ENCODE data around the gene C3AR1.
"Not testable (repeated sequence)": the region's sequence is repeated elsewhere in the genome, so short reads cannot be mapped to it uniquely, and the experiment has no call there.

Gene C3AR1

DNA sequence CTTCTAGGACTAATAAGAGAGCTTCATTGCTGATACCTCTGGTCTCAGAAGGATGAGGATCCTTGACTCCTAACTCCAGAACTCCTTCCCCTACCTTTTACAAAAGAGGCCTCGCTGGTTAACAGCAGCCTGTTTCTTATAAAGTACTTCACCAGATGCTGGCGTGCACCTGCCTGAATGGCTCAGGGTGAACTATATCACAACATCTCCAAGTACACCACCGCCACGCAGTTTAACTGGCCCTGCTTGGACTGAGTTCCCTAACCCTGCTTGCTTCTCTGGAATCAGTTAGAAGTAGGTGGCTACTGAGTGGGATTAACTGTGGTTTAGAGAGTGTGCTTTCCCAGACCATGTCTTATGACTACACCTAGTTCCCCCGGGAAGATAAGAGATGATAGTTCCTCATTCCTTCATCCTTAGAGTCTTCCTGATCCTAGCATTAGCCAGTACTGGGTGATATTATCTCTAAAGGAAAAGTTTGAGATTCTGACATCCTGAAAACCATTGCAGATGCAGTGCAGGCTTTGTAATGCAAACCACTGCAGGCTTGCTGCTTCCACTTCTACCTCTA lies 30.6 kb downstream of the C3AR1 start:
- FAIRE-seq = no peak

DNA sequence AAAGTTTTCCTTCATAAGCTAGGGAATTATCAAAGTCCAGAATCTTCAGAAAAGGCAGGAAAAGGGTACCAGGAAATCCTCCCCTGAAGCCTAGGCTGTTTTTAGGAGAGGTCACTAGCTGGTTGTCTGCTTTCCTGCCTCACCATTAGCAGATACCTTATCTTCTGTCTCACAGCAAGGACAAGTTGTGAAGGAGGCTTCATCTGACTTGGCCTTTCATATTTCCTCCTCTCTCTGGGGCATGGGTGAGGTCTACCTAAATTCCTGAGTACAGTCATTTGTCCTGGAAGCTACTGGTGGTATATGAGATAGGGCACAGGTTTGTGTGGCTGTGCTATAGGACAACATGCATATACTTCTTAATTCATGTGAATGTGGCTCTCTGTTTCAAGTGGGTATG lies 31.4 kb downstream of the C3AR1 start:
- TF ChIP-seq, protein P1, sequence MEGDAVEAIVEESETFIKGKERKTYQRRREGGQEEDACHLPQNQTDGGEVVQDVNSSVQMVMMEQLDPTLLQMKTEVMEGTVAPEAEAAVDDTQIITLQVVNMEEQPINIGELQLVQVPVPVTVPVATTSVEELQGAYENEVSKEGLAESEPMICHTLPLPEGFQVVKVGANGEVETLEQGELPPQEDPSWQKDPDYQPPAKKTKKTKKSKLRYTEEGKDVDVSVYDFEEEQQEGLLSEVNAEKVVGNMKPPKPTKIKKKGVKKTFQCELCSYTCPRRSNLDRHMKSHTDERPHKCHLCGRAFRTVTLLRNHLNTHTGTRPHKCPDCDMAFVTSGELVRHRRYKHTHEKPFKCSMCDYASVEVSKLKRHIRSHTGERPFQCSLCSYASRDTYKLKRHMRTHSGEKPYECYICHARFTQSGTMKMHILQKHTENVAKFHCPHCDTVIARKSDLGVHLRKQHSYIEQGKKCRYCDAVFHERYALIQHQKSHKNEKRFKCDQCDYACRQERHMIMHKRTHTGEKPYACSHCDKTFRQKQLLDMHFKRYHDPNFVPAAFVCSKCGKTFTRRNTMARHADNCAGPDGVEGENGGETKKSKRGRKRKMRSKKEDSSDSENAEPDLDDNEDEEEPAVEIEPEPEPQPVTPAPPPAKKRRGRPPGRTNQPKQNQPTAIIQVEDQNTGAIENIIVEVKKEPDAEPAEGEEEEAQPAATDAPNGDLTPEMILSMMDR (IDR thresholded peaks at IDR 0.05; ENCODE audit: insufficient read depth, missing control alignments) = no peak
- FAIRE-seq (no peak), DNase-seq (ENCODE audit: insufficient read length, low spot score) (no peak)

More for the DNA sequence above, 30.6 kb downstream of the C3AR1 start:
- TF ChIP-seq, protein P1 (IDR thresholded peaks at IDR 0.05; ENCODE audit: insufficient read depth, missing control alignments) = no peak
- no peak for DNase-seq (ENCODE audit: insufficient read length, low spot score)

DNA sequence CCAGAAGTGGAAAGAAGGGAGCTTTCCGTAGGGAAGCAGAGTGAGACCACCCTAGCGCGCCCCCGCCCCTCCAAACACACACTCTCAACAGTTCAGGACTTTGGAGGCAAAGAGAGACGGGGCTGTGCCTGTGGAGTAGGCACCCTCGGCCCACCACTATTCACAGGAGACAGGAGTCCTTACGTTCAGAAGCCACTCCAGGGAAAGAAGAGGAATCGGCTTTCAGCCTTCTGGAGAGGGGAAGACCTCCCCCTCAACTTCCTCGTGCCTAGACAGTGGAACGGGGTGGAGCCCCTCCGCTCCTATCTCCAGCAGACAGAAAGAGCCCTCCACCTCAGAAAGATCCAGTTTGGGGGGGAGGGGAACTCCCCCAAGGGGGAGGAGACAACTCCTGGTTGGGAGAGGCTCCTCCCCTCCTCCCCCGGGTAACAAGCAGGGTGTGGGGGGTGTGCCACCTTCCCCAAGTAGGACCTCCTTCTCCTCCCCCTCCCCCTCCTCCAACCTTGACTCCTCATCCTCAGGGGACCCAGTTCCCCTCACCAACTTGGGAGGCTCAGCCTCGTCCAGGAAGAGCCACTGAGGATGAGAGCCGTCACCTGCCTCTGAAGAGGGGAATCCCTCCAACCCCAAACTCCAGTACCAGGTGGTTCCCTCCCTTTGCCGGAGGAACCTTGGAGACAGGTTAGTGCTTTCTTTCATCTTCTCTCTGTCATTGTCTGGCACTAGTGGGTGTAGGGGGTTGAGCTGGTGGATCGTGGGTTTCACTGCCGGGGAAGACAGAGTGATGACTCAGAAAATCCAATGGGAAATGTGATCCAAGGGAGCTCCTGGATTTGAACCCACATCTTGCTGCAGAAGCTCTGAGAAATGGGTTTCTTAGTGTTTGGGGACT lies 32.8 kb downstream of the C3AR1 start:
- no peak for FAIRE-seq
- TF ChIP-seq, protein P1 (IDR thresholded peaks at IDR 0.05; ENCODE audit: insufficient read depth, missing control alignments) = no peak

DNA sequence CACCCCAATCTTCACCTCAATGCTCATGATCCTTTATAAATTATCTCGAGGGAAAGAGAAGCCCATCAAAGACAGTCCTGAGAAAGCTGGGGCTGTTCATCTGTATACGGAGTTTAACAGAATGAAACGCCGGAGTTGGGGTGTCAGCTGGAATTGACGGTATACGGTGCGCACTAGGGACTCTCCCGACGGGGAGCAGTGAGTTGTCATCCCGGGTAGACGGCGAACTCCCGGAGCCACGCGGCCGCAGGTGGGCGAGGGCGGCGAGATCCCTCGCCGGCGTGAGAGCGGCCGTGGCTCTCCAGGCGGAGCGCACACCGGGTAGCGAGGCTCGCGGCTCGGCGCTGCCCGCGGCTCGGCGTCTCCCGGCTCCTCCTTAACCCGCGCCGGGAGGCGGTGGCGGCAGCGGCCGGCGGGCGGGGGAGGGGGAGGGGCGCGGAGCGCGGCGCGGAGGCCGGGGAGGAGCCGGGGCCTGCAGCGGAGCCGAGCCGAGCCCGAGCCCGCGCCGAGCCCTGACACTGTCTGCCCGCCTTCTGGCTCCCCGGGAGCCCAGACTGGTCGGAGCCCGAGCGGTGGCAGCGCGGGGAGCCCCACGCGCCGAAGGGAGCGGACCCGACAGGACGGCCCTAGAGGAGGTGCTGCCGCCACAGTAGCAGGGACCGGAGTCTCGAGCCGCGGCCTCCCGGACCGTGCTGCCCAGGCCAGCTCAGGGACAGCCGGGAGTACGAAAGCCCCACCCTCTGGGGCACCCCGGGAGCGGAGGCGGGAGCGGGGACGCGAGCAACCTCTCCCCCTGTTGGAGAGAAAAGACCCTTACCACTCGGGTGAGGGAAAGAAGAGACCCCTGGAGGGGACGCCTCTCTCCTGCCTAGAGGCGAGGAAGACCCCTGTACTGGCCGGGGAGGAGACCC lies 33.7 kb downstream of the C3AR1 start, which contains the start of gene FOXJ2:
Gene FOXJ2 (plus strand): TSS at position 475 of the 911 bp plus-strand sequence. CDS start 7,117 bp downstream, outside the sequence.
- FAIRE-seq (no peak), DNase-seq (ENCODE audit: insufficient read length, low spot score) (peak; percentile 48)
- TF ChIP-seq, protein P1 (IDR thresholded peaks at IDR 0.05; ENCODE audit: insufficient read depth, missing control alignments) = no peak

More for the DNA sequence above, 32.8 kb downstream of the C3AR1 start:
- DNase-seq (ENCODE audit: insufficient read length, low spot score) = peak; percentile 60

DNA sequence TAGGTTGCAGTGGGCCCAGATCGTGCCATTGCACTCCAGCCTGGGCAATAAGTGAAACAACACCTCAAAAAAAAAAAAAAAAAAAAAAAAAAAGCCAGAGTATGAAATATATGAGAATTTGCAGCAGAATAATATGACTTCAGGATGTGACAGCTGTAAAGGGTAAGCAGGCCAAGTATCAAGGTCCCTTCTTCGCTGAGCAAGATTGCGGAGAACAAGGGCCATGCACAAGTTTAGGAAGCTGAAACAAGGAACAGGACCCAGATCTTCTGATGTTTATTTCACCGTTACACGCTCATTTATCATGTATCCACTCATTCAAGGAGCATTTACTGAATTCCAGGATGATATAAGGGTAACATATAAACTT lies 34.3 kb downstream of the C3AR1 start:
- TF ChIP-seq, protein P1 (IDR thresholded peaks at IDR 0.05; ENCODE audit: insufficient read depth, missing control alignments) = no peak
- DNase-seq (ENCODE audit: insufficient read length, low spot score) = no peak
- no peak for FAIRE-seq

DNA sequence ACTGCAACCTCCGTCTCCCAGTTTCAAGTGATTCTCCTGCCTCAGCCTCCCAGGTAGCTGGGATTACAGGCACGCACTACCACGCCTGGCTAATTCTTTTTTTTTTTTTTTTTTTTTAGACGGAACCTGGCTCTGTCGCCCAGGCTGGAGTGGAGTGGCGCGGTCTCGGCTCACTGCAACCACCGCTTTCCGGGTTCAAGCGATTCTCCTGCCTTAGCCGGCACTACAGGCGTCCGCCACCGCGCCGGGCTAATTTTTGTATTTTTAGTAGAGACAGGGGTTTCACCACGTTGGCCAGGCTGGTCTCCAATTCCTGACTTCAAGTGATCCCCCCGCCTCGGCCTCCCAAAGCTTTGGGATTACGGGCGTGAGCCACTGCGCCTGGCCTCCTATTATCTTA lies 35.1 kb downstream of the C3AR1 start:
- DNase-seq (ENCODE audit: insufficient read length, low spot score); FAIRE-seq: not testable (repeated sequence)

DNA sequence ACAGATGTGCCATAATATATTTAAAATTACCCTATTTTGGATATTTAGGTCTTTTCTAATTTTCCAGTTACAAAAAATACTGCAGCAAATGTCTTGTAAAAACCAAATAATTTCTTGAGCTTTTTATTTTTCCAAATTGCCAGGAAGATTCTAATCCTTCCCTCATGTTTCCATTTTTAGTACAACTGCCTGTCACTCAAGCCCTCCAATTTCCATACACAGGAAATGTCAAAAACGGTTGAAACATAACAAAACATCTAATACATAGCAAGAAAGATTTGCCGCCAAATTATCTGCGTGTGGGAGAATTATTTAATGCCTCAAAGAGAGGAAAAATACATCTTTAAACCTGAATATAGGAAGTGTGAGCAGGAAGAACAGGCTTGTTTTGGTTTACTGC lies 36.0 kb downstream of the C3AR1 start:
- DNase-seq (ENCODE audit: insufficient read length, low spot score) (no peak), FAIRE-seq (no peak)
- TF ChIP-seq, protein P1 (IDR thresholded peaks at IDR 0.05; ENCODE audit: insufficient read depth, missing control alignments) = no peak
